Dermis blood vessel endothelial cell (primary cell): ENCODE results near the gene PIN1. TPM values are rescaled to one million over a fixed set of nuclear protein-coding genes. Genes with fewer than 3 reads are reported as not detected.
"Not testable (repeated sequence)": the region's sequence is repeated elsewhere in the genome, so short reads cannot be mapped to it uniquely, and the experiment has no call there.

ENCODE experiments used
- DNase-seq: peaks from one replicate; pipeline ENCODE4 v3.0.0; 2010
- total RNA-seq: library from RNA; depleted of rRNA; stranded (reverse); fragments of >200 nt; gene quantifications from 2 replicates; pipeline ENCODE4 v1.2.3, GENCODE V29; 2014

The PIN1 gene
- total RNA-seq, 1 donor from 2014 or later: 99.4 TPM

DNA sequence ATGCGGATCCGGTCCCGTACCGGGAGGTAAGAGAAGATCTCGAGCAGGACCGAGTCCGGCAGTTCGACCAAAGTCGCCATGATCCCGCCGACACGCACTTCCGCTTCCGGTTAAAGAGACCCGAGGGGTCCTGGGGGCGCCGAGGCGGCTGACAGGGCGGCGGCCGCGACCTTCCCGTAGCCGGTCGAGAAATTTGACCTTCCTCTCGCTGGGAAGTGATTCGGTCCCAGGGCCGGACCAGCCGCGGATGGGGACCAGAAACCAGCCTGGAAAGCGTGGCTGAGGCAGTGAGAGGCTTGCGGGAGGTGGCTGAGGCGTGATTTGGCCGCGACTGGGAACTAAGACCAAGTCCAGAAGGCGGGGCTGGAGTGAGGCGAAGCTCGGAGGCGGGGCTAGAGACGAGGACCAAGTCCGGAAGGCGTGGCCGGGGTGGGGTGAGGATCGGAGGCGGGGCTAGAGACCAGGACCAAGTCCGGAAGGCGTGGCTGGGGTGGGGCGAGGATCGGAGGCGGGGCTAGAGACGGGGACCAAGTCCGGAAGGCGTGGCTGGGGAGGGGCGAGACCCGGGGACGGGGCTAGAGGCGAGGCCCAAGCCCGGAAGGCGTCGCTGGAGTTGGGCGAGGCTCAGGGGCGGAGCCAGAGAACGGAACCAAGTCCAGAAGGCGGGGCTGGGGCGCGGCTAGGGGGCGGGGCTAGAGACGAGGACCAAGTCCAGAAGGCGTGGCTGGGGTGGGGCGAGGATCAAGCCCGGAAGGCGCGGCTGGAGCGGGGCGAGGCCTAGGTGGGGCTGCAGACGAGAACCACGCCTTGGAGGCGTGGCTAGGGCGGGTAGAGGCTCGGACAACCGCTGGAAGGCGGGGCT, 16.2 kb upstream of the PIN1 start, which contains the start of gene FBXL12:
FBXL12 (minus strand) TSS at position 346 of the 862 bp plus-strand sequence; CDS start at position 80, 266 bp downstream.
- peak; percentile 100 for DNase-seq

- no peak for DNase-seq
These were observed 15.6 kb upstream of the PIN1 start for GRCh38 chr19:9819596-9819909.

GRCh38 chr19:9820034-9820433, 15.1 kb upstream of the PIN1 start:
- not testable (repeated sequence) for DNase-seq

- DNase-seq: no peak
These were observed 11.3 kb upstream of the PIN1 start for GRCh38 chr19:9823816-9824215.

GRCh38 chr19:9827289-9828238, 7.6 kb upstream of the PIN1 start, which contains the start of gene UBL5:
UBL5 (plus strand) TSS chr19:9827918; CDS start chr19:9828338, 420 bp downstream.
- DNase-seq: peak; percentile 90

DNA sequence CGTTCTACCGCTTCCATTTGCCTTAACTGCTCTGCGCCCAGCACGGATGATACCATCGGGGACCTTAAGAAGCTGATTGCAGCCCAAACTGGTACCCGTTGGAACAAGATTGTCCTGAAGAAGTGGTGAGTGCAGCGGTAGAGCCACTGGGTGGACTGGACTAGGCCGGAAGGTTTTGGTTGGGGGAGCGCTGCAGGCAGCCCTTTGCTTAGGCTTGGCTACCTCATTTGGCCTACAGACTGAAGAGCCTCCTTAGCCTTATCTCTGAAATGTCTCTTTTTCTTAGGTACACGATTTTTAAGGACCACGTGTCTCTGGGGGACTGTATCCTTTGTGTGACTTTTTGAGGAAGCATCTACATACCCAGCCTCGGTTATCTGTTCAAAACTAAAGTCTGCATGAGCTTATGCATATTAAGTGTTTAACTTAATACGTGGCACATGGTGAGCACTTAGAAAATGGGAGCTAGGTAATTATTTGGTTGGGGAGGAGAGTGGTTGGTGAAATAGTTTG, 6.5 kb upstream of the PIN1 start:
- DNase-seq: peak; percentile 5

- DNase-seq: no peak
These were observed 802 bp upstream of the PIN1 start for GRCh38 chr19:9834307-9834725.

DNA sequence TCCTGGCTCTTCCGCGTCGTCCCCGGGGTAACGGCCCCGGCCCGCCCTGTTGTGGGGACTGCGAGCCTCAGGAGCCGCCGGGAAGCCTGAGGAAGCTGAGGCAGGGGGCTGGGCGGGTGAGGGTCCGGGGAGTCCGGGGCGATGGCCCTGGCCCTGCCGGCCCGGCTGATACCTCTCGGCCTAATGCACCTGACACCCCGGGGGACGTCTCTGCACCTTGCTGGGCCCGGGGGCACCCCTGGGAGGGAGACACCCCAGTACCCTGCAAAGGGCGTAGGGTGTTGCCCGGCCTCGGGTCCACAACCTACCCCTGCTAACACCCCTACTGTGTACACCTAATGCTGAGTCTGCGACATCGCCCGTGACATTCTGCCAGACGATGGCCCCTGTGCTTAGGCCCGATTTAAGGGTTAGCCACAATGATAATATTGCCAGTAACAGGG, 410 bp downstream of the PIN1 start:
- no peak for DNase-seq

- DNase-seq: peak; percentile 33
These were observed 903 bp downstream of the PIN1 start for GRCh38 chr19:9836021-9836420.

DNA sequence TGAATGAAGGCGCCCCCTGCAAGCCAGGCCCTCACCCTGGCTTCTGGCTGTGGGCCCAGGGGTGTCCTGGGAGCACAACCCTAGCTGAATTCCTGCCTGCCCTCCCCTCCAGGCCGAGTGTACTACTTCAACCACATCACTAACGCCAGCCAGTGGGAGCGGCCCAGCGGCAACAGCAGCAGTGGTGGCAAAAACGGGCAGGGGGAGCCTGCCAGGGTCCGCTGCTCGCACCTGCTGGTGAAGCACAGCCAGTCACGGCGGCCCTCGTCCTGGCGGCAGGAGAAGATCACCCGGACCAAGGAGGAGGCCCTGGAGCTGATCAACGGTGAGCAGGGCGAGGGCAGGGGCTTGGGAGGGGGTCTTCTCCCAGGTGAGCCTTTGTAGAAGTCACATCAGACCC, 3.2 kb downstream of the PIN1 start:
- no peak for DNase-seq

DNA sequence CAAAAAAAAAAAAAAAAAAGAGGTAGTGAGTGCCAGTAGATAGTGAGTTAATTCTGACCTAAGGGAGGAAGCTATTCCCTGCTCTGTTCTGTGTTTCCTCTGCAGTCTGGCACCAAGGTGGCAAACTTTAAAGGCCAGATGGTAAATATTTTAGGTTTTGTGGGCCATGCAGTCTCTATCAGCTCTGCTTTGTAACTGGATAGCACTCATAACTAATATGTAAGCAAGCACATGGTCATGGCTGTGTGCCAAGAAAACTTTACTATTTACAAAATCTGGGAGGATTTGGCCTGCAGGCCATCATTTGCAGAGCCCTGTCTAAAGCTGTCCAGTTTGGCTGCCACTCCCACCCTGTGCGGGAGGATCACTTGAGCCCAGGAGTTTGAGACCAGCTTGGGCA, 4.3 kb downstream of the PIN1 start:
- DNase-seq: no peak

DNA sequence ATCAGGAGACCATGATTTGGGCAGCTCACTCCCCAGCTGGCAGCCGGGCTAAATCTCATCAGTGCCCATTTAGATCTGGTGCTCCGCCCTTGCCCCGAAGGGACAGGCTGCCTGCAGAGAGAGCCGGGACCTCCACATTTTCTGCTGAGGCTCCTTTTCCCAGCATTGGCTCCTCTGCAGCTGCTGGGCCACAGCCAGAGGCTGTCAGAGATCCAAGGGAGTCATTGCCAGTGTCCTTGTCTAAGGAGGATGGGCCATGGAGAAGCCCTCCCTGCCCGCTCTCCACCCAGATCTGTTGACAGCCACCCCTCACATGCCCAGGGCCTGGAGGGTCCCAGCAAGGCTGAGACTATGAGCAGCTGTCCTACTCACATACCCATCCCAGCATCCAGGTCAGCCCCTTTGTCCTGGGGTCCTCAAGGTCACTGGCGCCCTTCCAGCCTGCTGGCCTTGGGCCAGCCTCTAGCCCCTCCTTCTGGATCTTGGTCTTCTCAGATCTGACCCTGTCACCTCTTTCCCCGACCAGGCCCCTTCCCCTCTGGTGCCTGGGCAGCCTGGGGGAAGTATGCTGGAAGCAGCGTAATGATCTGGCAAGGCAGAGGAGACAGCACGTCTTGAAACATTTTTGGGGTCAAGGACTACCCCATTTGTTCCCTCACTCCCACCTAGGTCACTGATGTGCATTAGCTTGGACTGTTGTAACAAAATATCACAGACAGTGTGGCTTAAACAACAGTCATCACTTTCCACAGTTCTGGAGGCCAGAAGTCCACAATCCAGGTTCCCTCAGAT, 7.9 kb downstream of the PIN1 start:
- no peak for DNase-seq

GRCh38 chr19:9843626-9844273, 8.6 kb downstream of the PIN1 start:
- DNase-seq: not testable (repeated sequence)

GRCh38 chr19:9847087-9847671, 12.1 kb downstream of the PIN1 start:
- DNase-seq: peak; percentile 95

DNA sequence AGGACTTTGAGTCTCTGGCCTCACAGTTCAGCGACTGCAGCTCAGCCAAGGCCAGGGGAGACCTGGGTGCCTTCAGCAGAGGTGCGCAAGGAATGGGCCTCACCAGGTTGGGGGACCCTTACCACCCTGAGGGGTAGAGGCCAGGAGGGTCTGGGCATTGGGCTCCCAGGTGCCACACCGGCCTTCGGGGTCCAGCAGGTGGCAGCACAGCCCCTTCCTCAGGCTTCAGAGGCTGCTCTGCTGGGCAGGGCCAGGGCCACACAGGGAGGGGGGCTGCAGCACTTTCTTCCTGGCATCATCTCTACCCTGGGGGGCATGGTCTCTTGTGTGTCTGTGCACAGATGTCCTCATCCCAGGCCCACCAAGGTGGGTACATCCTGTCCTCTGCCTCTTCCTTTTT, 12.9 kb downstream of the PIN1 start:
- peak; percentile 41 for DNase-seq

- DNase-seq: no peak
These were observed 13.6 kb downstream of the PIN1 start for GRCh38 chr19:9848762-9849161.

- DNase-seq: no peak
These were observed 14.7 kb downstream of the PIN1 start for GRCh38 chr19:9849791-9850190.

GRCh38 chr19:9850235-9850959, 15.3 kb downstream of the PIN1 start:
- DNase-seq: no peak

DNA sequence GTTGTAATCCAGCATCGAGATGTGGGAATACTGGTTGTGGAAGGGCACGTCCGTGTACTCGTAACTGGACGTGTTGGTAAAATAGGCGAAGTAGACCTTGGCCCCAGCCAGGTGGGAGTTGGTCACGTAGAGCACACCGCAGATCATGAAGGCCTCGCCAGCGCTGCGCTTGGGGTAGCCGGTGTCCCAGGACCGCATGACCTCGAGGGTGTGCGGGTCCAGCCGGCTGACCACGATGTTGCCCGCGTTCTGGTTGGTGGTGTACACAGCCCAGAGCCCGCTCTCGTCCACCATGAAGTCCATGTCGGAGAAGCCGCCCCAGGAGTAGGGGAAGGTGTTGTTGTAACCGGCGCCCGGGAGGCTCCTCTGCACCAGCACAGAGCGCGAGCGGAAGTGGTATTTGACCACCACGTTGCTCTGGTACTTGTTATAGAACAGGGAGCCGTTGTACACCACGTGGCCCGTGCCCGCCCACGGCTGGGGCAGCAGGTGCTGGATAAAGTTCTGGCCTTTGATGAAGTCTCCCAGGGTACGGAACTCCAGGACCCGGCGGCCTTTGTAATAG, 19.2 kb downstream of the PIN1 start:
- no peak for DNase-seq

DNA sequence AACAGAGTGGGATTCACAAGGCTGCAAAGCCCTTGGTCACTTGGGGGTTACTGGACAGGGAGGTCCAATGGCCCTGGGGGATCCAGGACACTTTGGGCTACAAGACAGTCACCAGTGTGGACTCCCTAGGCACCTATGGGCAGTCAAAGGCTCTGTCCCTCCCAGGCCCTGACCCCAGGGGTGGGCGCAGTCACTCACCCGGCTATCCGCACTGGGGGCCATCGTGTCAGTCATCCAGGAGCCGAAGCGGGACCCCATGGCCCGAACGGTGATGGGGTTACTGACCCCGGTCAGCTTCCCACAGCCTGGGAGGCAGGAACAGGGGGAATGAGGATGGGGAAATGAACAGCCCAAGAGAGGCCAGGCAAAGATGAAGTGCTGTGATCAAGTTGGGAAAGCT, 21.5 kb downstream of the PIN1 start:
- DNase-seq: no peak
